C4-2B (cell line): Measurements from ENCODE around the gene NPHP4.

ENCODE experiments used
- H3K27ac ChIP-seq: fragments of 450-650 bp; 2 replicates; pipeline ENCODE4 v1.5.1; 2017
- ZFX ChIP-seq: fragments of 450-650 bp; IDR thresholded peaks from 2 replicates; pipeline ENCODE4 v1.6.1; 2017
- TF ChIP-seq, protein P1 (sequence below): fragments of 450-650 bp; conservative IDR thresholded peaks from 2 replicates; pipeline ENCODE4 v1.5.1; 2017; ENCODE audit warnings: mild to moderate bottlenecking

NPHP4 gene

DNA sequence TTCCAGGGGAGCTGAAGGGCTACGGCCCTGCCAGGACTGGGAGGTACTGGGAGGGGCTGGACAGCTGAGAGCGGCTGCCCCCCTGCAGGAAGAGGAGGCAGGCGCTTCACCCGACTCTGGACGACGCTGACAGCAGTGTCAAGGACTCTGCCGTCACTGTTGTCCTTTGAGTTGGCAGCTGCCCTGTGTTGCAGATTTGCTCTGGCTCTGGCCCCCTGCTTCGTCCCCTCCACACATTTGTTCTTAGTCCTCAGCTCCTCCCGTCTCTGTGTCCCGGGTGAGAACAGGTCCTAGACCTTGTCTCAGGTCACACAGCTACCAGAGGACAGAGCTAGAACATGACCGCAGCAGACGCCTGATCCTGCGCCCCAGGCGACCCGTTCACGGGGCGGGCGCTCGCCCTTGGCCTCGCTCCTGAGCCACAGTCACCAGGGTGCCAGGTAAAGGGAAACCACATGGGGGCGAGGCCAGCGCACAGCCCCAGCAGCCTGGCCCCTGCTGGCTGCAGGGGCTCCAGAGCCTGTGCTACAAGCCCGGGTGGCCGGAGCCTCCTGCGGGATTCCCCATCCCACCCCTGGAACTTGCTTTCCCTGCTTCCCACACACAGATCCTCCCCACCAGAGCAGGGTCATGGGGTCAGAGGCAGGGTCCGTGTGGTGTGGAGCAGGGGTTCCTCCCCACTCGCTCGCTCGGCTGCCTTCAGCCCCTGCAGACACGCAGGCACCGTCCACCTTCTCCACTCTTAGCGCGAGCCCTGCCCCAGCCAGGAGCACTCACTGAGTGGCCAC, 10.7 kb upstream of the NPHP4 start:
- H3K27ac ChIP-seq: no peak overlapping the region
- TF ChIP-seq, protein P1, sequence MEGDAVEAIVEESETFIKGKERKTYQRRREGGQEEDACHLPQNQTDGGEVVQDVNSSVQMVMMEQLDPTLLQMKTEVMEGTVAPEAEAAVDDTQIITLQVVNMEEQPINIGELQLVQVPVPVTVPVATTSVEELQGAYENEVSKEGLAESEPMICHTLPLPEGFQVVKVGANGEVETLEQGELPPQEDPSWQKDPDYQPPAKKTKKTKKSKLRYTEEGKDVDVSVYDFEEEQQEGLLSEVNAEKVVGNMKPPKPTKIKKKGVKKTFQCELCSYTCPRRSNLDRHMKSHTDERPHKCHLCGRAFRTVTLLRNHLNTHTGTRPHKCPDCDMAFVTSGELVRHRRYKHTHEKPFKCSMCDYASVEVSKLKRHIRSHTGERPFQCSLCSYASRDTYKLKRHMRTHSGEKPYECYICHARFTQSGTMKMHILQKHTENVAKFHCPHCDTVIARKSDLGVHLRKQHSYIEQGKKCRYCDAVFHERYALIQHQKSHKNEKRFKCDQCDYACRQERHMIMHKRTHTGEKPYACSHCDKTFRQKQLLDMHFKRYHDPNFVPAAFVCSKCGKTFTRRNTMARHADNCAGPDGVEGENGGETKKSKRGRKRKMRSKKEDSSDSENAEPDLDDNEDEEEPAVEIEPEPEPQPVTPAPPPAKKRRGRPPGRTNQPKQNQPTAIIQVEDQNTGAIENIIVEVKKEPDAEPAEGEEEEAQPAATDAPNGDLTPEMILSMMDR: no peak
- TF ChIP-seq ZFX: no peak

DNA sequence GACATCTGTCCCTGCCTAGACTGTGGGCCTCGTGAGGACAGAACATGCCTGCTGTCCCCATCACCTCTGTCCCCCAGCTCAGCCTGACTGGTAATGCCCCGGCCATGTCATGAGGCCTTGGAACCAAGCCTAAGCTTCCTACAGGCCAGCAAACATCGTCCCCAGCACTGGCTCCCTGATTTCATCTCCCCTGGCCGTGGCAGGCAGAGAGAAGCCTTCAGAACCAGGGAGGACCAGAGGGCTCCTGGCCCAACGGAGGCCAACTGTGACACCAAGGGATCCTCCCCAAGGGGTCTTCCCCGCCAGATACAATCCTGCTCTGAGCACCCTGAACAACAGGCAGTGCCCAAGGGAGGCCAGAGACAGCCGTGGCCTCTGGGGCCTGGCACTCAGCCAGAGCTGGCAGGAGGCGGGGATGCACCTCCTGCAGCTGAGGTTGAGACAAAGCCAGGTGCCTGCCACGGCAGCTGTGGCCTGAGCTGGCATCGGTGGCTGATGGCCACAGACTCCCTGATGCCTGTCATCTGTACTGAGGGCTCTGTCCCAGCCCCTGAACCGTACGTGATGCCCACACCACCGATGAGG, 9.9 kb upstream of the NPHP4 start:
- H3K27ac ChIP-seq: no peak overlapping the region

DNA sequence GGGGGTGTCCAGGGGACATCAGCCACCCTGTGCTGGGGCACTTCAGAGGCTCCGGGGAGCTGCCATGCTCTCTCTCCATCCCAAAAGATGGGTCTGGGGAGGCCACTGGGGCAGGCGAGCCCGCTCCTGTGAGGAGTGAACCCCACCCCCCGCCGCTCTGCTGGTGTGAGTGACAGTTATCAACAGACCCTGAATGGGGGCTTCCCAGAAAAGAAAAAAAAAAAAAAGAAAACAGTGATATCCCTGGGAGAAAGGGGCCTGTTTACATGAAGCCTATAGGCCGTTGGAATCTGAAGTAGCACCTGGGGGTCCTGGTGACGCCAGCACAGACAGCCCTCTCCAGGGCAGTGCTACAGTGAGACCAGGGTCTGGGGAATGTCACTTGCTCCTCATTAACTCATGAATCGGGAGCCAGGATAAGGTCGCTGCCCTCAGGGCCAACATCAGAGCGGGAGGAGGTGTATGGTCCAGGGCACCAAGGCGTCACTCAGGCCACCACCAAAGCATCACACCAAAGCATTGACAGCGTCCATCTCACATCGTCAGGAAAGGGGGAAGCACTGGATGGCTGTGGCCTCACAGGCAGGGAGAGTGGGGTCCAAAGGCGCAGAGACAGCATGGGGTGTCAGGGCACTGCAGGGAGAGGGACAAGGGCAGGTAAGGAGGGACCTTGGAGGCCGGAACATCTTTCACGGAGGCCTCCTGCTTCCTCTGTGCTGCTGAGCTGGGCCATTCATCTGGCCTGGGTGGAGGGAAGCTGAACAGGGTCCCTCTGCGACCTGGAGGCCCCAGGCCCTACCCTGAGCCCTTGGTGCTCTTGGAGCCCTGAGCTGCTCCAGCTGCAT, 8.4 kb upstream of the NPHP4 start:
- no peak overlapping the region for H3K27ac ChIP-seq
- TF ChIP-seq, protein P1: no peak
- no peak for TF ChIP-seq ZFX

More for the DNA sequence above, 9.9 kb upstream of the NPHP4 start:
- TF ChIP-seq, protein P1: no peak
- TF ChIP-seq ZFX: no peak

DNA sequence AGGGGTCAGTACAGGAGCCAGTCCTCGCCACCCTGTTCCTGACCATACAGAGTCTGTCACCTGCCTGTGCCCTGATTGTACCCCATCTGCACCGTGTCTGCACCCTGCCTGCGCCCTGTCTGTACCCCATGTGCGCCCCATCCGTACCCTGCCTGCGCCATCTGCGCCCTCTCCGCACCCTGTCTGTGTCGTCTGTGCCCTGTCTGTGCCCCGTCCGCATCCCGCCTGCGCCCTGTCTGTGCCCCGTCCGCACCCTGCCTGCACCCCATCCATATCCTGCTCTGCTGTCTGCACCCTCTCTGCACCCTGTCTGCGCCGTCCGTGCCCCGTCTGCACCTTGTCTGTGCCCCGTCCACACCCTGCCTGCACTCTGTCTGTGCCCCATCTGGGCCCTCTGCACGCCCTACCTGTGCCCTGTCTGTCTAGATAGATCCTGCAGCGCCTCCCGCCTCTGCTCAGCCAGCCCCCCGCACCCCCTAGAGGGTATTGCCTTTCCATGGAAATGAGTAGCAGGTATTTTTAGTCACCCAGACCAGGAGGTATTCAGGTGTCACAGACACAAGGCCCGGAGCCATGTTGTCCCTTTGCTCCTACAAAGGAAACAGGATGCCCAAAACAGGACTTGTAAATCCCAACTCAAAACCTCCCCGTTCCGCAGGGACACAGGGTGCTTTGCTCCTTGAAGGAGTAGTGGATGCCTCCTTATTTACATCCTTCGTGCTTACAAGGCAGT, 7.7 kb upstream of the NPHP4 start:
- H3K27ac ChIP-seq: no peak overlapping the region
- no peak for TF ChIP-seq ZFX
- TF ChIP-seq, protein P1: no peak

DNA sequence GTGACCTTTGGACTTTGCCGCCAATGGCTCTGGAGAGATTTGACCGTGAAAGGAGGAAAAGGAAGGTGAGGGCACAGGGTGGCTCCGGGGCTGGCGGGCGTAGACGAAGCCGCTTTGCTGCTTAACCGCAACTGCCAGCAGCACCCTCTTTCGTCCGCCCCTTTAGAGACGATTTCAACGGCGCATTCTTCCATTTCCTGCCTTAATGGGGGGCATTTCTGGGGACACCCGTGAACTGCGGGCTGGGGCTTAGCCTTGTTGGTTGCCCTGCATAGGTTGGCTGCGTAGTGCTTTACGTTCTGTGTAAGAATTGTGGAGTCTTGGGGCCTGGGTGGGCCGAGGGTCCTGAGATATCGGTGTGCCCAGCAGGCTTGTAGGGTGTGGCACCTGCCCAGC, 6.7 kb upstream of the NPHP4 start:
- H3K27ac ChIP-seq: no peak overlapping the region
- no peak for TF ChIP-seq ZFX
- TF ChIP-seq, protein P1: no peak

DNA sequence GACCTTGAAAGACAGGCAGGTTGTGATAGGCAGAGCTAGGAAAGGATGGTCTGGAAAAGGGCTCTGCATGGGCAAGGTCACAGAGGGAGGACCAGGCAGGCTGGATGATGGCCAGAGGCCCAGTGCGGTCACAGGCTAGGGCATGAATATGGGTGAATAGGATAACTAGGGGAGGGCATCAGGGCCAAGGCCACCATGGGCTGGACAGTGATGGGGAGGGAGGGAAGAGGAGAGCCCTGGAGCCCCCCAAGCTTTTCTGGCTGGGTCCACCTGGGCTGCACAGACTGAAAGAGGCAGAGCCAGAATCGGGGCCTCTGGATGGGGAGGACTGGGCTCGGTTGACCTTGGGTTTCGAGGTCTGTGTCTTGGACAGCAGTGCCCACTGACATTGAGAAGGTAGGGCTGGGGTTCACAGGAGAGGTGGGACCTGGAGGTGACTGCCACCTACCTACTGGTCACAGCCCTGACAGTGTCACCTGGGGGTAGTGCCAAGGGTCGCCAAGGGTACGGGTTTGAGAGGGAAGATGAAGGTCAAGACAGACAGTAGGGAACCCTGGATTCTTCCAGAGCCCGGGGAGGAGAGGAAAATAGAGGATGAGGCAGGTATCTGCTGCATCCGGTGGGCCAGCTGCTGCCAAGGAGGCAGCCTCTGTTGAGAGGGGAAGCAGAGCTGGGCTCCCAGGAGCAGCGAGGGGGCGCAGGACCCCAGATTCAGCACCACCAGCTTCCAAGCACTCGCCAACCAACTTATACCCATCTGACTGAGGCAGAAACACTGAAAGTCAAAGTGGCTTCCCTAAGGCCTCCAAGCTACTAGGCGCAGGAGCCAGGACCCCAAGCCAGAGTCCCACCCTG, 6.1 kb upstream of the NPHP4 start:
- TF ChIP-seq, protein P1: no peak
- no peak for TF ChIP-seq ZFX

More for the DNA sequence above, 6.1 kb upstream of the NPHP4 start:
- no peak overlapping the region for H3K27ac ChIP-seq
